NT2/D1 (cell line): ENCODE results near the gene EIF3D.
A peak's percentile ranks its signal among the peaks of the same experiment; 100 is the strongest.

ENCODE experiments used
- DNase-seq: peaks from one replicate; pipeline ENCODE4 v3.0.0-alpha.2; 2011; ENCODE audit warnings: low read depth, low spot score
- H3K27me3 ChIP-seq: 2 replicates; pipeline ENCODE4 v1.6.0; 2011; ENCODE audit warnings: mild to moderate bottlenecking; ENCODE audit not compliant: insufficient read length, insufficient read depth
- H3K36me3 ChIP-seq: 2 replicates; pipeline ENCODE4 v1.6.1; 2011; ENCODE audit warnings: mild to moderate bottlenecking, low read length, mixed read lengths; ENCODE audit not compliant: insufficient read depth, insufficient read length
- H3K4me1 ChIP-seq: 2 replicates; pipeline ENCODE4 v1.5.1; 2011; ENCODE audit not compliant: insufficient read depth, insufficient read length
- H3K4me3 ChIP-seq: 2 replicates; pipeline ENCODE4 v1.5.1; 2011; ENCODE audit warnings: low read depth; ENCODE audit not compliant: insufficient read length
- H3K9ac ChIP-seq: 2 replicates; pipeline ENCODE4 v1.6.0; 2011; ENCODE audit warnings: low read depth; ENCODE audit not compliant: insufficient read length
- H3K9me3 ChIP-seq: 2 replicates; pipeline ENCODE4 v1.5.1; 2011; ENCODE audit warnings: mild to moderate bottlenecking, low read length; ENCODE audit not compliant: insufficient read depth
- SUZ12 ChIP-seq: IDR thresholded peaks from 2 replicates; pipeline ENCODE4 v1.6.1; 2011; ENCODE audit not compliant: insufficient read length, insufficient read depth; ENCODE audit errors: extremely low read depth
- YY1 ChIP-seq: IDR thresholded peaks from 2 replicates; pipeline ENCODE4 v1.6.1; 2011; ENCODE audit not compliant: insufficient read length, insufficient read depth
- ZNF274 ChIP-seq: IDR thresholded peaks from 2 replicates; pipeline ENCODE4 v1.6.1; 2011; ENCODE audit warnings: mild to moderate bottlenecking, low read depth, low read length

Gene EIF3D

DNA sequence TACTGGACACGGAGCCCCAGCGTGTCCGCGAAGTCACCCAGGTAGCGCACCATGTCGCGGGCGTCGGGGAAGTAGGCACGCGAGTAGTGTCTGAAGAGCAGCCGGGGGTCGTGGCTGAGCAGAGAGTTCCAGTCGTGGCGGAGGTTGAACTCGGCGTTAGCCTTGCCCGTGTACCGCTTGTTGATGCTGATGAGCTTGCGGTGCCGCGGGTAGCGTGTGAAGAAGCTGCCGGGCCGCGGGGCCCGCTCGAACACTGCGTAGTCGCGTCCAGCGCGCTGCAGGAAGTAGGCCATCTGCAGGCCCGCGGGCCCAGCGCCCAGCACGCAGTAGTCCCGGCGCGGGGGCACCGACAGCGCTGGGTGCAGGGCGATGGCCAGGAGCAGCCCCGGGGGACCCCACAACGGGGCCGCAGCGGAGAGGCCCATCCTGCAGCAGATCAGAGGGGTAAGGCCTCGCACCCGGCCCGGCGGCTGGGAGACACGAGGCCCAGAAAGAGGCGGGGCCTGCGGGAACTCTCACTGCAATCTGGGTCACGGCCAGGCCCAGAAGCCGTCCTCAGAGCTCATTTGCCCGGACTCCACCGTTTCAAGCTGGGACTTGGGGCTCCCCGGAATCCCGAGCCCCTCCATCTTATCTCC, 22.8 kb downstream of the EIF3D start:
- H3K27me3 ChIP-seq, result no peaks in the 10 kb centered on the region
- TF ChIP-seq YY1, result no peak
- no peak for TF ChIP-seq ZNF274
- TF ChIP-seq SUZ12, result no peak
- peaks cover 5% of the 10 kb centered on the region for H3K4me1 ChIP-seq
- H3K9me3 ChIP-seq, result peaks cover 5% of the 10 kb centered on the region; the same call in 1 of the 2 replicates
- H3K4me3 ChIP-seq, result peak overlapping the region; percentile 46
- H3K36me3 ChIP-seq, result peaks cover 43% of the 10 kb centered on the region
- H3K9ac ChIP-seq, result peak overlapping the region; percentile 50
- DNase-seq, result no peak

DNA sequence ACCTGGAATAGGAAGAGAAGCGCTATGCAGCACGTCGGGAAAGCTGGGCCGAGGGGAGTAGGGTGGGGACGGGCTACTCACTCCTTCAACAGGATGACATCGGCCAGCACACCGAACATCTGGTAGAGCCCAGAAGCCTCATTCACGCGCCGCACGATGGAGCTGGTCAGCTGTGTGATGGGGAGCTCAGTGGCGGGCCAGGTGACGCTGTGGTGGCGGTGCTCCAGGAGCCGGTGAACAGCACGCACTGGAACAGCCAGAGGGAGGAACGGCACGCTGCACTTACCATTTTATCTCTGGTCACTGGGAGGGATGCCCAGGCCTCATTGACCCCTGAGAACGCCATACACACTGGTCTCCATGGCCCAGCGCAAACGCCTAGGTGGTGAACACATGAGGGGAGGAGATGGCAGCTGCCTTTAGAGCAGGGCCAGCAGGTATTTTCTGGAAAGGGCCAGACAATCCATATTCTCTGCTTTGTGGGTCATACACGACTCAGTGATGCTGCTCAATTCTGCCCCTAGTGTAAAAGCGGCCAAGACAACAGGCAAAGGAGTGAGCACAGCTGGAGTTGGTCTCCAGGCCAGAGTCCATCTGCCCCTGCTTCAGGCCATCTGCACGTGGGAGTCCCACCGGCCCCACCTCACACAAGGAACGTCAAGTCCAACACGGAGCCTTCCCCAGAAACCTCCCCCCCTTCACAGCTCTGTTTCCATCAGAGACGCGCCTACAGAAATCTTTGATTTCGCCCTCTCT, 30.9 kb downstream of the EIF3D start:
- Histone ChIP-seq H3K4me1 (no peaks in the 10 kb centered on the region), H3K36me3 (peaks cover 50% of the 10 kb centered on the region), H3K27me3 (no peaks in the 10 kb centered on the region), H3K4me3 (no peak overlapping the region), H3K9me3 (no peaks in the 10 kb centered on the region), H3K9ac (no peak overlapping the region)
- DNase-seq, result no peak
- TF ChIP-seq ZNF274, result no peak
- TF ChIP-seq SUZ12, result no peak
- TF ChIP-seq YY1, result no peak

- Histone ChIP-seq H3K4me1 (no peaks in the 10 kb centered on the region), H3K9ac (no peak overlapping the region), H3K4me3 (no peak overlapping the region), H3K27me3 (no peaks in the 10 kb centered on the region), H3K36me3 (peaks cover 67% of the 10 kb centered on the region), H3K9me3 (no peaks in the 10 kb centered on the region)
- DNase-seq, result no peak
- TF ChIP-seq ZNF274, result no peak
- no peak for TF ChIP-seq YY1
- TF ChIP-seq SUZ12, result no peak
Observed at GRCh38 chr22:36493690-36494110, 35.3 kb downstream of the EIF3D start.

DNA sequence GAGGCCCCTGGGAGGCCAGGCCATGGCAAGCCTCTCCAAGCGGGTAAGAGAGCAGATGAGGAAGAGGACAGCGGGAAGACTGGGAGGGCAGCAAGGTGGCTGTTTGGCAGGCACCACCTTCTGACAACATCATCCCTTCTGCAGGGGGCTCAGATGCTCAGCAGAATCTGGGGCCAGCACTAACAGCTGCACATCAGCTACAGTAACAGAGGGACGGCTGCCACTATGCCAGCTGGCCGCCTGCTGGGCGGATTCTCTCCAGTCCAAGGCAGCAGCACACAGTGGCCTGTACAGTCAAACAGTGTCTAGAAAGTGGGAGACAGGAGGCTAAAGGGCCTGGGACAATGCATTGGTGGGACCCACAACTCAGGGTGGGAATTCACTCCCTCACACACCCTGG, 36.9 kb downstream of the EIF3D start:
- Histone ChIP-seq H3K27me3 (no peaks in the 10 kb centered on the region), H3K9ac (no peak overlapping the region), H3K9me3 (peaks cover 9% of the 10 kb centered on the region), H3K4me3 (no peak overlapping the region), H3K4me1 (no peaks in the 10 kb centered on the region), H3K36me3 (peaks cover 57% of the 10 kb centered on the region)
- TF ChIP-seq ZNF274 (no peak), YY1 (no peak), SUZ12 (no peak)
- DNase-seq, result no peak

DNA sequence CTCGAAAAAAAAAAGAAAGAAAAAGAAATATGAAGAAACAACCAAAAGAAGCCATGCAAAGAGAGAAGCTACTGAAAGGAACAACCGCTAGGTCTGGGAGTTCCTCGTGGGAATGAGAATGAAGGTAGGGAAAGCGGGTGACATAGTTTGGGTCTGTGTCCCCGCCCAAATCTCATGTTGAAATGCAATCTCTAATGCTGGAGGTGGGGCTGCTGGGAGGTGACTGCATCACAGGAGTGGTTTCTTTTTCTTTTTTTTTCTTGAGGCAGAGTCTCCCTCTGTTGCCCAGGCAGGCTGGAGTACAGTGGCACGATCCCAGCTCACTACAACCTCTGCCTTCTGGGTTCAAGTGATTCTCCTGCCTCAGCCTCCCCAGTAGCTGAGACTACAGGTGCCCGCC, 37.8 kb downstream of the EIF3D start:
- peaks cover 58% of the 10 kb centered on the region for H3K36me3 ChIP-seq
- no peaks in the 10 kb centered on the region for H3K4me1 ChIP-seq
- TF ChIP-seq YY1 (no peak), SUZ12 (no peak), ZNF274 (no peak)

DNA sequence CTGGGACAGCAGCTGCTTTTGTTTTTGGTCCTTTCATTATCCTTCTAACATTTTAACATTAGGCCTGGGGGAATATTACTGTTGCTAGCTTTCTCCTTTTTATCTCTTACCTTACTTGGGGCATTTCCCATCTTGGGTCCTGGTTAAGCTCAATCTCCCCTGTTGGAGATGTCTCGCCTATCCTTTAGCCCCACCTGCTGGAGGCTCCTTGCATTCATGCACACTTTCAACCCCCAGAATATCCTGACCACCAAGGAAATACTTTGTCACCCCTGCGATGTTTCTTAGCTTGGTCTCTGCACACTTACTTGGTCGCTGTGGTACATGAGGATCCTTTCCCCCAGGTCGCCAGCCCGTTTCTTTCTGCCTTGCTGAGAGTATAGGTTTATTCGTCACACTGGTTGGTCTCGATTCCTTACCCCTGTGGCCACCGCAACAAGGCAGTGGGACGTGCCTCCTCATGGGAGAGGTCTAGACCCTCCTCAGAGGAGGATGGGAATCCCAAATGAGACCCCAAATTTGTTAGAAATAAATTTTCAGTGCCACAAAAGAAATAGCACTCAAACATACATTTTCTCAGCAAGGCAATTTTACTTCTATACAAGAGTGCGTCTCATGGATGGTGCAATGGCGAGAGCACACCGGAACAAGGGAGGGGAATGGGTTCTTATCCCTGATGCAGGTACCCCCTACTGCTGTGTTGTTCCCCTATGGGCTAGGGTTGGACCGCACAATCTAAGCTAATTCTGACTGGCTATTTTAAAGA, 42.2 kb downstream of the EIF3D start:
- no peak for TF ChIP-seq ZNF274
- peaks cover 16% of the 10 kb centered on the region for H3K9me3 ChIP-seq
- no peak overlapping the region for H3K9ac ChIP-seq
- no peak for DNase-seq
- H3K4me1 ChIP-seq, result no peaks in the 10 kb centered on the region
- peaks cover 36% of the 10 kb centered on the region for H3K36me3 ChIP-seq
- no peak overlapping the region for H3K4me3 ChIP-seq
- H3K27me3 ChIP-seq, result no peaks in the 10 kb centered on the region

More for the DNA sequence above, 37.8 kb downstream of the EIF3D start:
- H3K9ac ChIP-seq, result no peak overlapping the region
- no peak for DNase-seq
- H3K4me3 ChIP-seq, result no peak overlapping the region
- peaks cover 16% of the 10 kb centered on the region for H3K9me3 ChIP-seq
- H3K27me3 ChIP-seq, result no peaks in the 10 kb centered on the region
